Measurements from ENCODE around the gene ST6GAL2. TPM values are rescaled to one million over a fixed set of nuclear protein-coding genes. Genes with fewer than 3 reads are reported as not detected.

ST6GAL2 gene
- total RNA-seq, 1 experiment from 2014 or later: 11.4 TPM

GRCh38 chr2:106782681-106783080 lies 103.3 kb downstream of the ST6GAL2 start:
- no peak overlapping the region for H3K9ac ChIP-seq (ENCODE audit: low read length)
- no peaks in the 10 kb centered on the region for H3K36me3 ChIP-seq (ENCODE audit: low read depth, low read length)
- no peak for ATAC-seq
- no TSS peak for BruUV-seq (replicated peaks)
- ChIA-PET POLR2A (ENCODE audit: unreplicated experiment) (no interaction called here), CTCF (no interaction called here)
- no peak for DNase-seq
- no peaks in the 10 kb centered on the region for H3K9me2 ChIP-seq (replicated peaks; ENCODE audit: low read length)
- H3K4me3 ChIP-seq (ENCODE audit: low read length): no peak overlapping the region
- no peak for TF ChIP-seq EZH2 (IDR thresholded peaks at IDR 0.05; ENCODE audit: low read length, unreplicated experiment)
- no peak for TF ChIP-seq EZH2phosphoT487 (IDR thresholded peaks at IDR 0.05; ENCODE audit: borderline replicate concordance, low read length)
- no peak for TF ChIP-seq CTCF (conservative IDR thresholded peaks at IDR 0.05; ENCODE audit: low read depth, low read length)
- H3K27ac ChIP-seq (ENCODE audit: low read length): no peak overlapping the region
- intact Hi-C loops (cut with micrococcal nuclease): no loop called here
- peaks cover 72% of the 10 kb centered on the region for H3K27me3 ChIP-seq (ENCODE audit: low read length)
- H3F3A ChIP-seq (ENCODE audit: low read length, unreplicated experiment): no peaks in the 10 kb centered on the region
- H3K79me2 ChIP-seq (ENCODE audit: low read length): no peaks in the 10 kb centered on the region
- H3K4me1 ChIP-seq (ENCODE audit: insufficient read depth, low read length): no peaks in the 10 kb centered on the region
- no peak overlapping the region for H3K4me2 ChIP-seq (ENCODE audit: low read length)
- no peaks in the 10 kb centered on the region for H4K20me1 ChIP-seq (ENCODE audit: low read length)
- no peak overlapping the region for H2AFZ ChIP-seq (ENCODE audit: low read length)
- H3K9me3 ChIP-seq (ENCODE audit: low read length): no peaks in the 10 kb centered on the region

GRCh38 chr2:106781196-106781595 lies 104.8 kb downstream of the ST6GAL2 start:
- H3K36me3 ChIP-seq (ENCODE audit: low read depth, low read length): no peaks in the 10 kb centered on the region
- H3K4me1 ChIP-seq (ENCODE audit: insufficient read depth, low read length): no peaks in the 10 kb centered on the region
- no peaks in the 10 kb centered on the region for H3K9me3 ChIP-seq (ENCODE audit: low read length)
- no peaks in the 10 kb centered on the region for H3F3A ChIP-seq (ENCODE audit: low read length, unreplicated experiment)
- DNase-seq (no peak), ATAC-seq (no peak)
- no peak overlapping the region for H3K4me3 ChIP-seq (ENCODE audit: low read length)
- H3K4me2 ChIP-seq (ENCODE audit: low read length): no peak overlapping the region
- H3K27ac ChIP-seq (ENCODE audit: low read length): no peak overlapping the region
- intact Hi-C loops (cut with micrococcal nuclease): no loop called here
- no peaks in the 10 kb centered on the region for H3K79me2 ChIP-seq (ENCODE audit: low read length)
- H3K9ac ChIP-seq (ENCODE audit: low read length): no peak overlapping the region
- H3K9me2 ChIP-seq (replicated peaks; ENCODE audit: low read length): no peaks in the 10 kb centered on the region
- no TSS peak for BruUV-seq (replicated peaks)
- CTCF ChIA-PET: no interaction called here
- H4K20me1 ChIP-seq (ENCODE audit: low read length): no peaks in the 10 kb centered on the region
- no peak for TF ChIP-seq CTCF (conservative IDR thresholded peaks at IDR 0.05; ENCODE audit: low read depth, low read length)
- no peak for TF ChIP-seq EZH2 (IDR thresholded peaks at IDR 0.05; ENCODE audit: low read length, unreplicated experiment)
- no peak for TF ChIP-seq EZH2phosphoT487 (IDR thresholded peaks at IDR 0.05; ENCODE audit: borderline replicate concordance, low read length)
- POLR2A ChIA-PET (ENCODE audit: unreplicated experiment): no interaction called here
- H2AFZ ChIP-seq (ENCODE audit: low read length): no peak overlapping the region
- H3K27me3 ChIP-seq (ENCODE audit: low read length): peaks cover 70% of the 10 kb centered on the region

GRCh38 chr2:106771811-106772210 lies 114.2 kb downstream of the ST6GAL2 start:
- H3K79me2 ChIP-seq (ENCODE audit: low read length): no peaks in the 10 kb centered on the region
- H3K36me3 ChIP-seq (ENCODE audit: low read depth, low read length): no peaks in the 10 kb centered on the region
- no peaks in the 10 kb centered on the region for H3K9me2 ChIP-seq (replicated peaks; ENCODE audit: low read length)
- no peak overlapping the region for H2AFZ ChIP-seq (ENCODE audit: low read length)
- TF ChIP-seq EZH2 (IDR thresholded peaks at IDR 0.05; ENCODE audit: low read length, unreplicated experiment) (no peak), CTCF (conservative IDR thresholded peaks at IDR 0.05; ENCODE audit: low read depth, low read length) (no peak), EZH2phosphoT487 (IDR thresholded peaks at IDR 0.05; ENCODE audit: borderline replicate concordance, low read length) (no peak)
- no peak for DNase-seq
- BruUV-seq (replicated peaks): no TSS peak
- no peak overlapping the region for H3K4me2 ChIP-seq (ENCODE audit: low read length)
- CTCF ChIA-PET: no interaction called here
- POLR2A ChIA-PET (ENCODE audit: unreplicated experiment): no interaction called here
- H3K4me1 ChIP-seq (ENCODE audit: insufficient read depth, low read length): no peaks in the 10 kb centered on the region
- H3K27me3 ChIP-seq (ENCODE audit: low read length): peaks cover 73% of the 10 kb centered on the region
- no peak for ATAC-seq
- no peaks in the 10 kb centered on the region for H3F3A ChIP-seq (ENCODE audit: low read length, unreplicated experiment)
- no peak overlapping the region for H3K9ac ChIP-seq (ENCODE audit: low read length)
- no peaks in the 10 kb centered on the region for H4K20me1 ChIP-seq (ENCODE audit: low read length)
- intact Hi-C loops (cut with micrococcal nuclease): no loop called here
- no peak overlapping the region for H3K27ac ChIP-seq (ENCODE audit: low read length)
- H3K9me3 ChIP-seq (ENCODE audit: low read length): no peaks in the 10 kb centered on the region
- H3K4me3 ChIP-seq (ENCODE audit: low read length): no peak overlapping the region

All from PC-3 (cell line).